ENCODE results near the gene CDRT15L2.

GRCh38 chr17:20611309-20611708, 31.8 kb downstream of the CDRT15L2 start:
- TF ChIP-seq EZH2 (IDR thresholded peaks at IDR 0.05; ENCODE audit: low read length, unreplicated experiment), result no peak
- TF ChIP-seq, protein P1, sequence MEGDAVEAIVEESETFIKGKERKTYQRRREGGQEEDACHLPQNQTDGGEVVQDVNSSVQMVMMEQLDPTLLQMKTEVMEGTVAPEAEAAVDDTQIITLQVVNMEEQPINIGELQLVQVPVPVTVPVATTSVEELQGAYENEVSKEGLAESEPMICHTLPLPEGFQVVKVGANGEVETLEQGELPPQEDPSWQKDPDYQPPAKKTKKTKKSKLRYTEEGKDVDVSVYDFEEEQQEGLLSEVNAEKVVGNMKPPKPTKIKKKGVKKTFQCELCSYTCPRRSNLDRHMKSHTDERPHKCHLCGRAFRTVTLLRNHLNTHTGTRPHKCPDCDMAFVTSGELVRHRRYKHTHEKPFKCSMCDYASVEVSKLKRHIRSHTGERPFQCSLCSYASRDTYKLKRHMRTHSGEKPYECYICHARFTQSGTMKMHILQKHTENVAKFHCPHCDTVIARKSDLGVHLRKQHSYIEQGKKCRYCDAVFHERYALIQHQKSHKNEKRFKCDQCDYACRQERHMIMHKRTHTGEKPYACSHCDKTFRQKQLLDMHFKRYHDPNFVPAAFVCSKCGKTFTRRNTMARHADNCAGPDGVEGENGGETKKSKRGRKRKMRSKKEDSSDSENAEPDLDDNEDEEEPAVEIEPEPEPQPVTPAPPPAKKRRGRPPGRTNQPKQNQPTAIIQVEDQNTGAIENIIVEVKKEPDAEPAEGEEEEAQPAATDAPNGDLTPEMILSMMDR (conservative IDR thresholded peaks at IDR 0.05; ENCODE audit: low read depth, low read length), result no peak

Data from PC-3 (cell line).